IPS-20b (cell line): Measurements from ENCODE around the gene MLPH.

Source experiments
- H3K27ac ChIP-seq: one replicate; pipeline ENCODE4 v1.5.1; 2013; ENCODE audit warnings: low read length
- H3K27me3 ChIP-seq: 2 replicates; pipeline ENCODE4 v1.6.1; 2013; ENCODE audit warnings: mild to moderate bottlenecking, low read length, inconsistent platforms; ENCODE audit not compliant: insufficient read depth
- H3K36me3 ChIP-seq: 2 replicates; pipeline ENCODE4 v1.6.1; 2013; ENCODE audit warnings: low read depth, mild to moderate bottlenecking, inconsistent platforms, low read length, moderate library complexity; ENCODE audit not compliant: insufficient read depth
- H3K4me1 ChIP-seq: 2 replicates; pipeline ENCODE4 v1.6.1; 2013; ENCODE audit warnings: mild to moderate bottlenecking, control low read depth, inconsistent platforms, low read length, moderate library complexity; ENCODE audit not compliant: insufficient read depth
- H3K4me3 ChIP-seq: 2 replicates; pipeline ENCODE4 v1.5.1; 2013; ENCODE audit warnings: mild to moderate bottlenecking, low read length, inconsistent platforms
- H3K9ac ChIP-seq: 2 replicates; pipeline ENCODE4 v1.6.1; 2013; ENCODE audit warnings: low read depth, mild to moderate bottlenecking, inconsistent platforms, low read length, moderate library complexity
- H3K9me3 ChIP-seq: 2 replicates; pipeline ENCODE4 v1.6.1; 2013; ENCODE audit warnings: mild to moderate bottlenecking, low read depth, low read length, inconsistent platforms; ENCODE audit not compliant: insufficient read depth

MLPH gene

DNA sequence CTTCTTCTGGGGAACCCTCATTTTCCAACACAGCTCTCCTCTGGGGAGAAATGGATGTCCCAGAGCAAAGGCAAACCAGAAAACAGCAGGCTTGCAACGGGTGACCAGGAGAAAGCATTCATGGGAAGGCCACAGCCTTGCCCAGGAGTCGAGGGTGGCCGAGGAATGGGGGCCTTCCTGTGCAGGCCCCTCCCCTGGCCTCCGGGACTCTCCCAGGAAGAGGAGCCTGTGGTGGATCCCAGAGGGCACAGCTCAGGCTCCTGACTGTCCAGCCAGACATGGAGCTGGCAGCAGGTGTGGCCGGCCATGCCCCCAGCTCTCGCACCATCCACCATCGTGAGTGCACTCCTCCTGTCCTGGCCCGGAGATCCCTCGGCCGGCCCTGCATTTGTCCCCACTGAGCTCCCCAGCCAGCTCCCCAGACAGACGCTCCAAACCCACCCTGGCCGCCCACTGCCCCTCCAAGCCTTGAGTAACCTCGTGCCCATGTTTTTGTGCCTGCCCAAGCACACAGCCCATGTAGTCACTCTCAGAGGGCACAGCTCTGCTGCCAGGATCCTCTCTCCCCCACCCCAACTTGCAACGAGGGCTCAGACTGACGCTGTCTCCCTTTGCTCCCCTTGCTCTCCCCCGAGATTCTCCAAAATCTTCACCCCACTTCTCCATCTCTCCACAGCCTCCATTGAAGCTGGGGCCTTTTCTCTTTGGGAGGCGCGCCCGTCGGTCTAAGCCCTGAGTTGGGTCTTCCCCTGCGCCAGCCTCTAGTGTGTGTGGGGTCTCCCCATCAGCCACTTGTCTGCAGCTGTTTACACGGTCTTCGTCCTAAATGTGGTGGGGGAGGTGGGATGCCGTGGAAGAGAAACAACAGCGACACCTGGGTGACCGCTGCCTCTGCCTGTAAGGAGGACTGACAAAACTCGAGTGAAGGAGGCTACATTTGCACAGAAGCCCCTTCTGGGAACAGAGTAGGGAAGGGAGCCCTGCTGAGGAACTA lies 89.1 kb downstream of the MLPH start:
- H3K27ac ChIP-seq: no peak overlapping the region
- peaks cover 3% of the 10 kb centered on the region; the same call in 1 of the 2 replicates for H3K4me1 ChIP-seq
- no peak overlapping the region for H3K4me3 ChIP-seq
- no peak overlapping the region for H3K9ac ChIP-seq
- H3K9me3 ChIP-seq: no peaks in the 10 kb centered on the region
- H3K36me3 ChIP-seq: no peaks in the 10 kb centered on the region
- H3K27me3 ChIP-seq: no peaks in the 10 kb centered on the region

DNA sequence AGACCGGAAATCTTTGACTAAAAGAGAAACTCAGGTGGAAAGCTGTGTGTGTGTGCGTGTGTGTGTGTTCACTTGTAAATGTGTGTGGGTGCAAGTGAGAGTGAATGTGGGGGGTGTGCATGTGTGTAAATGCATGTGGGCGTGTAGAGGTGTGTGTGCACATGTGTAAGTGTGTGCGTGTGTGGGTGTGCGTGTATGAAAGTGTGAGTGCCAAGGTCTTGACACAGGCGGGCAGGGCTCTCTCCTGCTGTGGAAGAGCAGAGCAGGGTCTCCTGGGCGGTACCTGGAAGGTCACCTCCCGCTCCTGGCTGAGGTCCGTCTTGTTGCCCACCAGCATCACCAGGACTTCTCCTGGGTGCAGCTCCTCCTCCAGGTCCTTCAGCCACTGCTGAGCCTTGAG lies 89.9 kb downstream of the MLPH start:
- H3K36me3 ChIP-seq: no peaks in the 10 kb centered on the region
- no peak overlapping the region for H3K4me3 ChIP-seq
- no peaks in the 10 kb centered on the region for H3K27me3 ChIP-seq
- H3K9me3 ChIP-seq: no peaks in the 10 kb centered on the region
- H3K4me1 ChIP-seq: peaks cover 5% of the 10 kb centered on the region; the same call in 1 of the 2 replicates
- no peak overlapping the region for H3K9ac ChIP-seq
- no peak overlapping the region for H3K27ac ChIP-seq

DNA sequence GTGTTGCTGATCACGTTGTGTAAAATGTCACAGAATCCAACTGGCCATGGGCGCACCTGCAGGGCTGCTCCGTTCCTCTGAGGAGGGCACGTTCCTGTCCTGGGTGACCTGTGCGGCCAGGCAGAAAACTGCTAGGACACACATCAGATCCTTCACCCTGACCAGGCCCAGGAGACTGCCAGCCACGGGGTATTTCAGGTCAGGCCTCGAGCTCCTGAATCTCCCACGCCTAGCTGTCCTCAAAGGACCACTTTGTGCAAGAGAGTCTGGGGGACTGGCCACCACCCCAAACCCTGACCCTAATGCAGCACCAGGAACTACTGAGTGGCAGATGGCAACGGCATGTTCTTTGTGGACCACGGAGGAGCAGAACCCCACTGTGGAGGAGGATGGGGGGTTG lies 90.4 kb downstream of the MLPH start:
- Histone ChIP-seq H3K36me3 (no peaks in the 10 kb centered on the region), H3K4me1 (peaks cover 4% of the 10 kb centered on the region; the same call in 1 of the 2 replicates), H3K9ac (no peak overlapping the region), H3K4me3 (no peak overlapping the region), H3K27ac (no peak overlapping the region), H3K27me3 (no peaks in the 10 kb centered on the region), H3K9me3 (no peaks in the 10 kb centered on the region)

DNA sequence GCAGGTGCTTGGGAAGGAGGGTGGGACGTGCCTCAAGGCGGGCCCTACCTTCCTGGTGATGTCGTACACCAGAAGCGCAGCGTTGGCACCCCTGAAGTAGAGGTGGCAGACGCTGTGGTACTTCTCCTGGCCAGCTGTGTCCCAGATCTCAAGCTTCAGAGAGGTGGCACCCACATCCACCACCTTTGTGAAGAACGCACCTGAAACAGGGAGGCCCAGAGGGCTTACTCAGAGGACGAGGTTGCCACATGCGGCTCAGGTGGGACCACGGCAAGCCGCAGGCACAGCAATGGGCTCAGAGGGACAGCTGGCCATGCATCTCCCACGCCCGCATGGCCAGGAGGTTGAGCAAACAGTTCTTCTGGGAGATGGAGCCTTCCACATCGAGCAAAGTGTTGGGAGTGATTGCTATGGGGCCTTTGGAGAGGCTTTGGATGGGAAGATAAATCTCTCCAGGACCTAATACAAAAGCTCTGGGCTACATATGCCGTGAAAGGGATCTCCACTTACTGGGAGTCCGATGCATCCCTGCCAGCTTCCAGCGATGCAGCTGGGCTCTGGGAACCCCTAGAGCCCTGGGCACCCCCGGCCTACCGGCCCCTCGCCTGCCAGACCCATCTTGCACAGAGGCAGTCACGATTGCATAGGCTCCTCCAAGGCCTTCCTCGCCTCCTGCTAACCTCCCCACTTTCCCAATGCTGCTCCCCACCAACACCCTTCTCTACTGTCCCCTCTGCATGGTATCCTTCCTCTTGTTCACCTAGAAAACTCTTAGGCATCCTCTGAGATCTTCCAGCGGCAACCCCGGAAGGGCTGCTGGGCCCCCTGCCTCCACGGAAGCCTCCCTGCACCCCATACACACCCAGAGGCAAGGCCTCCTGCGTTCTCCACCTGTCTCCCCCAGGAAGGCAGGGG lies 91.2 kb downstream of the MLPH start:
- no peaks in the 10 kb centered on the region for H3K36me3 ChIP-seq
- no peaks in the 10 kb centered on the region for H3K27me3 ChIP-seq
- H3K4me1 ChIP-seq: 0 out of 2 replicates have a peak, but pooled peaks cover 3% of the 10 kb centered on the region
- no peak overlapping the region for H3K27ac ChIP-seq
- H3K4me3 ChIP-seq: no peak overlapping the region
- H3K9ac ChIP-seq: no peak overlapping the region
- H3K9me3 ChIP-seq: no peaks in the 10 kb centered on the region

DNA sequence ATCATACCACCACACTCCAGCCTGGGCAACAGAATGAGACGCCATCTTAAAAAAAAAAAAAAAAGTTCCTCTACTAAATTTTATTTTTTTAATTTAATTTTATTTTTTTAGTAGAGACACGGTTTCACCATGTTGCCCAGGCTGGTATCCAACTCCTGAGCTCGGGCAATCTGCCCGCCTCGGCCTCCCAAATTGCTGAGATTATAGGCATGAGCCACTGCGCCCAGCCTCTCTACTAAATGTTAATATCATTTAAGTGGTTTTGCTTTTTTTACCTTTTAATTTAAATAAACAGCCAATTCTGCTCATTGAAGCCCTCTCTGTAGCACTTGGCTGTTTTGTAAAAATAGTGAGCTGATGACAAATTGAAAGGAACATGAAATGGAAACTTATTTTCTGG lies 94.3 kb downstream of the MLPH start:
- H3K27ac ChIP-seq: no peak overlapping the region
- H3K27me3 ChIP-seq: no peaks in the 10 kb centered on the region
- no peak overlapping the region for H3K4me3 ChIP-seq
- H3K4me1 ChIP-seq: 0 out of 2 replicates have a peak, but pooled peaks cover 9% of the 10 kb centered on the region
- H3K36me3 ChIP-seq: no peaks in the 10 kb centered on the region
- H3K9ac ChIP-seq: no peak overlapping the region
- H3K9me3 ChIP-seq: no peaks in the 10 kb centered on the region

DNA sequence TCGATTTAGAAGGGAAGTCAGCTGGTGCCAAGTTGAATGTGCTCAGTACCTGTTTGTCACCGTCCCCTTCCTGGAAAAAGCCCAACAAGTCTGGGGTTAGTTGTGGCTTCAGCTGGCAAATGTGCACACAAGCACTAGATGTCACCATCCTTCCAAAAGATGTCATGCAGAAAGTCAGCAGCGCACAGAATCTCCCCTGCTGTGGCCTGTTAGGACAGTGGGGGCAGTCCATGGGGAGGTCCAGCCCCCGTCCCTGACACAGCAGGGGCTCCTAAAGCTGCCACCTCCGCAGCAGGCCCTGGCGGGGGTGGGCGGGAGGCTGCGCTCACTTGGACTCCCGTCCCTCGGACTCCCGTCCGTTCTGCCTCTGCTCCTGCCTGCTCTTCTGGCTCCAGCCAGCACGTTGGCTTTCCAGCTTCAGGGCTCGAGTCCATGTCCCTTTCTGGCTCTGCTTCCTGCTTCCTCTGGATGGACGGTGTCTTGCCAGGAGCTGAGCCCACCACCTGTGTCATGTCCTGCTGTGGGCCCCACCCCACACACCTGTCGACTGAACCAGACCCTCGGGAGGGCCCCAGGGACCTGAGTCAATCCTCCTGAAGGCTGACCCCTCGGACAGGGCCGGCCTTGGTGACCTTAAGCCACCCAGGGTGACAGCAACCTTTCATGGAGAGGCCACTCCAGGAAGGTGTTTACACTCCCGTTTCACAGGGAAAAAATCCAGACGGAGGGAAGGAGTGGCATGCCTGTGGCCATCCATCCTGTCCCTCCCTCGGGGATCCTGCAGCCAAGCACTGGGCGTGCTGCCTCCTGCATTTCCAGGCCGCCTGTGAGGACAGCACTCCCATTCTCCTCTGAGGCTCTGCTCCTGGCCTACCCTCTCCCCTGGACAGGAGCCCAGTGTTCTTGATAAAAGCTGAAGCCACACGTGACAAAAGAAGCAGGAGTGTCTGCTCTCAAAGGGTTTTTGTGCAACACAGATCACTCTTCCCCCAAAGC lies 95.0 kb downstream of the MLPH start:
- Histone ChIP-seq H3K27ac (no peak overlapping the region), H3K9me3 (no peaks in the 10 kb centered on the region), H3K9ac (peak overlapping the region; percentile 37; the same call in 1 of the 2 replicates), H3K36me3 (no peaks in the 10 kb centered on the region), H3K27me3 (no peaks in the 10 kb centered on the region), H3K4me1 (0 out of 2 replicates have a peak, but pooled peaks cover 9% of the 10 kb centered on the region), H3K4me3 (no peak overlapping the region)

DNA sequence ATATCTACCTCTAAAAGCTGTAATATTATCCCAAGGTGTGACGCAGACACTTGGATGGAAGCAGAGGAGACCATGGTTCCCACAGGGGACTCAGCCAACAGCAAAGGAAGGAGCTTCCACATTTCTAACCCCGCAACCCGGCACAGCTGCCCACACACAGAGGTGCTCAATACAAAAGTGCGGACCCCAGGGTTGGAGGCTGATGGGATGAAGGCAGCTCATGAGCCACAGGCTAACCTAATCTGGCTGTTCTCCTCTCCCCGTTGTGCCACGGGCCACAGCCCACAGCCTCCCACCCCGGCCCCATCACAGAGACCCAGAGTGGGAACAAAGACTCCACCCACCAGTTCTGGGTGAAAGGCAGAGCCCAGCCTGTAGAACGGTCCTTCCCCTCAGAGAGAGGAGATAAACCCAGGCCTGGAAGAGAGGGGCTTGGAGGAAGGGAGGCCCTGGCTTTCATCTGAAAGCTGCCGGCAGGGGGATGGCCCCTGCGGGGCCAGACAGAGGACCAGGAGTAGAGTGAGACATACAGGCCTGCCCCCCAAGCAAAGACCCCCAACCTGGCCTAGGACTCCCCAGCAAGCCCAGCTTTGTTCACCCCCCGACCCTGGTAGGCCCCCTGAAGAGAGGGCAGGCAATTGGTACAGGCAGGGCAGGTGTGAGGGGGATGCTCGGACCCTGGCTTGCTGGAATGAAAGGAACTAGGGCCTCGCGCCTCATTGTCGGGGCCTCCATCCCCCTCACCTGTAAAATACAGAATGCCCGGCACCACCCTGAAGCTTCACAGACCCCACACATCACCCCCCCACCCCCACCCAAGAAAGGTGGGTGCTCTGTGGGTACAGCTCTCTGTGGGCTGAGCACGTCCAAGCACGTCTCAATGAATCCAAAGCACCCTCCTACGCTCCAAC lies 96.6 kb downstream of the MLPH start:
- Histone ChIP-seq H3K27ac (no peak overlapping the region), H3K9ac (no peak overlapping the region), H3K9me3 (no peaks in the 10 kb centered on the region), H3K36me3 (no peaks in the 10 kb centered on the region), H3K4me3 (no peak overlapping the region), H3K27me3 (no peaks in the 10 kb centered on the region), H3K4me1 (0 out of 2 replicates have a peak, but pooled peaks cover 9% of the 10 kb centered on the region)

DNA sequence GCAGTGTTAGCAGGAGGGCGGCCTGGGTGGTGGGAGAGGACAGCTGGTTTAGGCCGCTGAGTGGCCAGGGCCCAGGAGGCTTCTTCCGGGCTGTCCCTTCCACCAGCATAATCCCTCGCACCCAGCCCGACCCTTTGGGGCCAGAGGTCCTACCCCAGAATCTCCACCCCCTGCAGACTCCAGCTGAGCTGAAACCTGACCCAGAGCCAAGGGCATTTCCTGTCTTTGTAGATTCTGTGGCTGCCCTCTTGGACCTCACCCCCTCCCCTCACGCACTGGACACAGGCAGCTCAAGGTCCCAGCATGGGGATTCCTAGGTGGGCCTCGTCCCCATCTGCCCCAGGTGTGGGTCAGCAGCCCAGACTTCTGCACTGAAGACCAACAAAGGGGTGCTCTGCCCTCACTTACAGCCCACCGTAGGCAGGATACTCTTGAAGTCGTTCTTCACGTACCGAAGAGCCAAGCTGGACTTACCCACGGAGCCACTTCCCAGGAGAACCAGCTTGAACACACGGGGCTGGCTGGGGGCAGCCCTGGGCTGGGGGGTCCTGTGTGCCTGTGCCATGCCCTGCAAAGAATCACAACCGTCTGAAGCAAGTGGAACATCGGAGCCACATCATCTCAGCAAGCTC lies 98.7 kb downstream of the MLPH start:
- Histone ChIP-seq H3K9me3 (no peaks in the 10 kb centered on the region), H3K36me3 (no peaks in the 10 kb centered on the region), H3K27me3 (no peaks in the 10 kb centered on the region), H3K9ac (no peak overlapping the region), H3K4me3 (no peak overlapping the region), H3K4me1 (peaks cover 16% of the 10 kb centered on the region; the same call in 1 of the 2 replicates), H3K27ac (no peak overlapping the region)

DNA sequence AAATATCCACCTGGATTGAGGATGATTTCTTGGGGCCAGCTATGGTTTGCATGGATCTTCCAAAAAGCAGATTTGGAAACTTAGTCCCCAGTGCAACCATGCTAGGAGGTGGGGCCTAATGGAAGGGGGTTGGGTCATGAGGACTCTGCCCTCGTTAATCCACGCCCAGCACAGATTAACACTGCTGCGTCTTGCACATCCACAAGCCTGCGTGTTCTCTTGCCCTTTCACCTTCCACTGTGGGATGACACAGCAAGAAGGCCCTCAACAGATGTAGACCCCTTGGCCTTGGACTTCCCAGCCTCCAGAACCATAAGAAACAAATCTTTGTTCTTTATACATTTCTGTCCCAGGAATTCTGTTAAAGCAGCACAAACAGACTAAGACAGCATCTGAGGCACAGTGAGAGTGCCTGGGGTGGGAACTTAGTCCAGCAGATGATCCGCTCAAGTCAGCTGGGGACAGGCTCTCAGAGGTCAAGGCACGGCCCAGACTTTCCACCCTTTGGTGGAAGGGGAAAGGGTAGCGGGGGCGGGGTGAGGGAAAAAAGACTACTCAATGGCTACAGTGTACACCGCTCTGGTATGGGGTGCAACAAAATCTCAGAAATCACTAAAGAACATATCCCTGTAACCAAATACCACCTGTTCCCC lies 101.1 kb downstream of the MLPH start:
- no peaks in the 10 kb centered on the region for H3K9me3 ChIP-seq
- H3K4me1 ChIP-seq: peaks cover 21% of the 10 kb centered on the region; the same call in 1 of the 2 replicates
- no peaks in the 10 kb centered on the region for H3K36me3 ChIP-seq
- H3K4me3 ChIP-seq: peak overlapping the region; percentile 32; the same call in 1 of the 2 replicates
- no peaks in the 10 kb centered on the region for H3K27me3 ChIP-seq
- no peak overlapping the region for H3K27ac ChIP-seq
- H3K9ac ChIP-seq: no peak overlapping the region
